ENCODE data around the gene CD40.

DNA sequence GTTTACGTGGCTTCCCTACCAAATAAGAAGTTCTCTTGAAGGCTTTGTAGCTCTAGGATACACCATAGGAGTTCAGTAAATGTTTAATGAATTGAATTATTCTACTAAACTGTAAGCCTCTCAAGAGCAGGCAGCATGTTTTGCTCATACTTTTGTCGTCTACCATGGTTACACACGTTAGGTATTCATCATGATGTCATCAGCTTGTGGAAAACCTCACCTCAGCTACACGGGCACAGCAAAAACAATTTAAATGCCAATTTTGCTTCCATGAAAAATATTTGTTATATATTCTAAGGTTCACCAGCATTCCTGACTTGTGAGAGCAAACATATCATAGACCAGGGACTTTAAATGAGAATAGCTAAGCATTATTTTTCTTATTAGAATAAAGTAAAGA is 45.1 kb upstream of the CD40 start:
- TF ChIP-seq POLR2A (IDR thresholded peaks at IDR 0.05; ENCODE audit: low read length), result no peak
- TF ChIP-seq GATA1 (IDR thresholded peaks at IDR 0.05; ENCODE audit: low read depth, low read length), result no peak
